H1 (cell line): ENCODE measurements around the gene MAP4K1.

Experiments
- CBX5 ChIP-seq: fragments of 300-800, 300-1000 bp; sonication (generic); IDR thresholded peaks from 2 replicates; pipeline ENCODE4 v1.7.1; 2016; ENCODE audit warnings: antibody characterized with exemption, low read length, low read depth
- CHD2 ChIP-seq: IDR thresholded peaks from 2 replicates; pipeline ENCODE4 v1.6.1; 2012; ENCODE audit warnings: low read length, improper control_type of control experiment
- CTCF ChIP-seq, 3 experiments: IDR thresholded peaks; 1 replicate in 2 of 3; 2 replicates in 1 of 3; pipeline versions ENCODE4 v1.5.1 to v1.6.1; 2011; ENCODE audit warnings: low read length in 3 of 3, mild to moderate bottlenecking in 3 of 3, inconsistent platforms in 2 of 3, low read depth in 1 of 3, moderate library complexity in 1 of 3; ENCODE audit not compliant: insufficient read depth in 1 of 3; ENCODE audit errors: control extremely low read depth in 1 of 3
- FOSL1 ChIP-seq: IDR thresholded peaks from 2 replicates; pipeline ENCODE4 v1.6.1; 2011; ENCODE audit warnings: mild to moderate bottlenecking, low read depth, low read length, moderate library complexity; ENCODE audit not compliant: insufficient read depth
- JUN ChIP-seq: IDR thresholded peaks from 2 replicates; pipeline ENCODE4 v1.6.1; 2011; ENCODE audit warnings: low read depth, mild to moderate bottlenecking, improper control_type of control experiment, low read length
- MAX ChIP-seq: IDR thresholded peaks from 2 replicates; pipeline ENCODE4 v1.6.1; 2012; ENCODE audit warnings: inconsistent platforms
- SIN3A ChIP-seq, 2 experiments: IDR thresholded peaks in 1 of 2; conservative IDR thresholded peaks in 1 of 2; 2 replicates each; pipeline ENCODE4 v1.6.1; 2011 to 2012; ENCODE audit warnings: low read length in 2 of 2, improper control_type of control experiment in 1 of 2, low read depth in 1 of 2, mild to moderate bottlenecking in 1 of 2
- USF2 ChIP-seq: IDR thresholded peaks from 2 replicates; pipeline ENCODE4 v1.6.1; 2011; ENCODE audit warnings: low read length, improper control_type of control experiment

- TF ChIP-seq SIN3A (conservative IDR thresholded peaks at IDR 0.05 in 1 of 2, IDR thresholded peaks at IDR 0.05 in 1 of 2; ENCODE audit: low read depth in 1 of 2, low read length in 2 of 2) (no peak), CTCF (IDR thresholded peaks at IDR 0.05; ENCODE audit: control extremely low read depth in 1 of 3, insufficient read depth in 1 of 3, low read depth in 1 of 3, low read length in 3 of 3) (no peak), MAX (no peak), CBX5 (no peak), USF2 (no peak), JUN (no peak), FOSL1 (no peak), CHD2 (no peak)
These were observed 47.6 kb upstream of the MAP4K1 start for GRCh38 chr19:38665219-38665931.
